ENCODE results near the gene GRID1.

The GRID1 gene

GRCh38 chr10:86252556-86252955, 114.0 kb downstream of the GRID1 start:
- TF ChIP-seq CTCF (IDR thresholded peaks at IDR 0.05; ENCODE audit: poor library complexity, severe bottlenecking), result no peak
- no peaks in the 10 kb centered on the region for H3K36me3 ChIP-seq (ENCODE audit: low read depth)
- H3K27me3 ChIP-seq (ENCODE audit: insufficient read depth, poor library complexity, severe bottlenecking), result no peaks in the 10 kb centered on the region
- no peak overlapping the region for H3K27ac ChIP-seq (ENCODE audit: poor library complexity, severe bottlenecking)
- no peak for ATAC-seq (ENCODE audit: low read depth)
- DNase-seq (ENCODE audit: low spot score), result no peak
- H3K4me1 ChIP-seq (ENCODE audit: insufficient read depth, poor library complexity, severe bottlenecking), result no peaks in the 10 kb centered on the region
- H3K4me3 ChIP-seq (ENCODE audit: severe bottlenecking), result no peak overlapping the region
- H3K9me3 ChIP-seq (ENCODE audit: severe bottlenecking), result no peaks in the 10 kb centered on the region

GRCh38 chr10:86252079-86252478, 114.5 kb downstream of the GRID1 start:
- H3K27me3 ChIP-seq (ENCODE audit: insufficient read depth, poor library complexity, severe bottlenecking), result no peaks in the 10 kb centered on the region
- H3K27ac ChIP-seq (ENCODE audit: poor library complexity, severe bottlenecking), result no peak overlapping the region
- DNase-seq (ENCODE audit: low spot score) (no peak), ATAC-seq (ENCODE audit: low read depth) (no peak)
- no peak for TF ChIP-seq CTCF (IDR thresholded peaks at IDR 0.05; ENCODE audit: poor library complexity, severe bottlenecking)
- no peaks in the 10 kb centered on the region for H3K4me1 ChIP-seq (ENCODE audit: insufficient read depth, poor library complexity, severe bottlenecking)
- H3K9me3 ChIP-seq (ENCODE audit: severe bottlenecking), result no peaks in the 10 kb centered on the region
- H3K36me3 ChIP-seq (ENCODE audit: low read depth), result no peaks in the 10 kb centered on the region
- H3K4me3 ChIP-seq (ENCODE audit: severe bottlenecking), result no peak overlapping the region

GRCh38 chr10:86251426-86251825, 115.2 kb downstream of the GRID1 start:
- ATAC-seq (ENCODE audit: low read depth) (no peak), DNase-seq (ENCODE audit: low spot score) (no peak)
- H3K9me3 ChIP-seq (ENCODE audit: severe bottlenecking), result no peaks in the 10 kb centered on the region
- no peaks in the 10 kb centered on the region for H3K4me1 ChIP-seq (ENCODE audit: insufficient read depth, poor library complexity, severe bottlenecking)
- H3K27ac ChIP-seq (ENCODE audit: poor library complexity, severe bottlenecking), result no peak overlapping the region
- H3K27me3 ChIP-seq (ENCODE audit: insufficient read depth, poor library complexity, severe bottlenecking), result no peaks in the 10 kb centered on the region
- H3K4me3 ChIP-seq (ENCODE audit: severe bottlenecking), result no peak overlapping the region
- no peak for TF ChIP-seq CTCF (IDR thresholded peaks at IDR 0.05; ENCODE audit: poor library complexity, severe bottlenecking)
- H3K36me3 ChIP-seq (ENCODE audit: low read depth), result no peaks in the 10 kb centered on the region

GRCh38 chr10:86250399-86250798, 116.2 kb downstream of the GRID1 start:
- ATAC-seq (ENCODE audit: low read depth), result no peak
- no peak for DNase-seq (ENCODE audit: low spot score)
- no peak for TF ChIP-seq CTCF (IDR thresholded peaks at IDR 0.05; ENCODE audit: poor library complexity, severe bottlenecking)
- Histone ChIP-seq H3K9me3 (ENCODE audit: severe bottlenecking) (no peaks in the 10 kb centered on the region), H3K4me1 (ENCODE audit: insufficient read depth, poor library complexity, severe bottlenecking) (no peaks in the 10 kb centered on the region), H3K36me3 (ENCODE audit: low read depth) (no peaks in the 10 kb centered on the region), H3K27ac (ENCODE audit: poor library complexity, severe bottlenecking) (no peak overlapping the region), H3K27me3 (ENCODE audit: insufficient read depth, poor library complexity, severe bottlenecking) (no peaks in the 10 kb centered on the region), H3K4me3 (ENCODE audit: severe bottlenecking) (no peak overlapping the region)

- no peaks in the 10 kb centered on the region for H3K4me1 ChIP-seq (ENCODE audit: insufficient read depth, poor library complexity, severe bottlenecking)
- DNase-seq (ENCODE audit: low spot score) (no peak), ATAC-seq (ENCODE audit: low read depth) (no peak)
- no peaks in the 10 kb centered on the region for H3K9me3 ChIP-seq (ENCODE audit: severe bottlenecking)
- H3K27me3 ChIP-seq (ENCODE audit: insufficient read depth, poor library complexity, severe bottlenecking), result no peaks in the 10 kb centered on the region
- no peak for TF ChIP-seq CTCF (IDR thresholded peaks at IDR 0.05; ENCODE audit: poor library complexity, severe bottlenecking)
- H3K36me3 ChIP-seq (ENCODE audit: low read depth), result no peaks in the 10 kb centered on the region
- no peak overlapping the region for H3K27ac ChIP-seq (ENCODE audit: poor library complexity, severe bottlenecking)
- H3K4me3 ChIP-seq (ENCODE audit: severe bottlenecking), result no peak overlapping the region
These were observed 116.8 kb downstream of the GRID1 start for GRCh38 chr10:86249794-86250193.
